Ecto neural progenitor cell (in vitro differentiated cells): ENCODE measurements around the gene RERE.
"Not testable (repeated sequence)": the region's sequence is repeated elsewhere in the genome, so short reads cannot be mapped to it uniquely, and the experiment has no call there.

ENCODE experiments used
- DNase-seq: peaks from one replicate; pipeline ENCODE4 v3.0.0-alpha.2; 2018; ENCODE audit warnings: low spot score

The RERE gene

GRCh38 chr1:8751984-8752383 is 65.5 kb downstream of the RERE start:
- no peak for DNase-seq

DNA sequence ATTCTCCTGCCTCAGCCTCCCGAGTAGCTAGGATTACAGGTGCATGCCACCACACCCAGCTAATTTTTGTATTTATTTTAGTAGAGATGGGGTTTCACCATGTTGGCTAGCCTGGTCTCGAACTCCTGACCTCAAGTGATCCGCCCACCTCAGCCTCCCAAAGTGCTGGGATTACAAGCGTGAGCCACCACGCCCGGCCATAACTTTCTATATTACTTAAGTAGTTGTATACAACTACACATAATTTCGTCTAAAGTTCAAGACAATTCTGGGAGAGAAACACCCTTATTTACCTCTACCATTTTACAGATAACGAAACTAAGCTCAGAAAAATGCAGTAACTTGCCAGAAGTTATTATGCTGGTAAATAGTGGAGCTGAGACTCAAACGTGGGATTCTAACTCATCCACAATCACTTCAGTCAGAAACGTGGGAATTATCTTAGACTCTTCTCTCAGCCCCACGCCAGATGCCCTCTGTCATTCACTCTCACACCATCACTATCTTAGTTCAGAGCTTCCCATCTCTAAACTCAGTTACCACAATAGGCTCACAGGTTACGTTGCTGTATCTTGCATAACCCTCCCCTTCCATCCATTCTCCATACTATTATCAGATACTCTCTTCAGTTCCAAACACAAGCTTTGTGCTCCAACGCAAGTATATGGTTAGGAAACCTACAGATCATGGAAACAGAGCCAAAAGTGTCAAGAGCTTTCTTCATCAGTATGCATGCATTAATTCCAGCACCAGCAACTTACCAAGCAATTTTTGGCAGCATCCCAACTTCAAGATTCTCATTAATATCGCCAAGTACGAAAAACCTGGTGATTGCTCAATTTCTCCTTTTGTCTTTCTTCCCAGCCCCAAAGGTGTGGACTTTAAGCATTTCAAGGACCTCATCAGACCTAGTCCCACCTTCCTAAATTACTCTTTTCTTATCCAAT is 69.3 kb downstream of the RERE start:
- no peak for DNase-seq

DNA sequence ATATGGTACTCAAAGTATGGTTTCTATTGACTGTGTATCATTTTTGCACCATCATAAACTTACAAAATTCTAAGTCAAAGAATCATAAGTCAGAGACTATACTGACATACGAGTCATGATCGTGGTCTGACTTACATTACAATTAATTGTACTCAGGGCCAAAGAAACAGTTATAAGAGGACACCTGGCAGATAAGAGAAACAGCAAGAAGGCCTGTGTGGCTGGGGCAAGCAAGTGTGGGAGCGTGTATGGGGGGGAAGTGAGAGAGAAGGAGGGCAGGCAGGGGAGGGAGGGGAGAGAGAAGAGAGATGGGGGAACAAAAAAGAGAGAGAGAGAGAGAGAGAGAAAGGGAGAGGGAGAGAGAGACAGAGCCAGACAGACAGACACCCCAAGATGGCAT is 70.9 kb downstream of the RERE start:
- no peak for DNase-seq

DNA sequence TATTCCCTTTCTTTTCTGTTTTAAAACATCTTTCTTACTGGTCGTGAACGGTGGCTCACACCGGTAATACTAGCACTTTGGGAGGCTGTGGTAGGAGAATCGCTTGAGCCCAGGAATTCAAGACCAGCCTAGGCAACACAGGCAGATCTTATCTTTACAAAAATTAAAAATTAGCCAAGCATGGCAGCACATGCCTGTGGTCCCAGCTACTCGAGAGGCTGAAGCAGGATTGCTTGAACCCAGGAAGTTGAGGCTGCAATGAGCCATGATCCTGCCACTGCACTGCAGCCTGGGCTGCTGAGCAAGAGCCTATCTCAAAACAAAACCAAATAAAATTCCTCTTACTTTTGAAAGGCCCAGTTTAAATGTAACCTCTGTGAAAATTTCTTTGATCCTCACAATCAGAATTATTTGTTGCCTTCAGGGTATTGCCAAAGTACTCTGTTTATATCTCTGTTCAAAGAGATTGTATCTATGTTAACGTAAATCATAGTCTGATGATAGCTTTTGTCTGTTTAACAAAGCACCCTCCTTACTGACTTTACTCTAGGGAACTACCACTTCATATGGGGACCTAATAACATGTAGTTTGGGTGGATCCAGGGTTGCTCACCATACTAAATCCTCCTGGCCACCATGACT is 71.6 kb downstream of the RERE start:
- DNase-seq = no peak

GRCh38 chr1:8745346-8745745 is 72.1 kb downstream of the RERE start:
- no peak for DNase-seq

- DNase-seq = no peak
These were observed 75.2 kb downstream of the RERE start for GRCh38 chr1:8742022-8742924.

DNA sequence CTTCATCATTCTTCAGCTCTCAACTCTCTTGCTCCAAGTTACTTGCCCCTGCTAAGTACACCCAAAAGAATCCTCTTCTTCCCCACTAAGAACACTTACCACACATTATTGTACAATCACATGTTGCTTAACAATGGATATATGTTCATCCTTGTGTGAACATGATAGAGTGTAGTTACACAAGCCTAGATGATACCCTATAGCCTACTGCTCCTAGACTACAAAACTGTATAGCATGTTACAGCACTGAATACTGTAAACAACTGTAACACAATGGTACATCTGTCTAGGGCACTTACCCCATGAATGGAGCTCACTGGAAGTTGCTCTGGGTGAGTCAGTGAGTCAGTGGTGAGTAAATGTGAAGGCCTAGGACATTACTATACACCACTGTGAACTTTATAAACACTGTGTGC is 77.4 kb downstream of the RERE start:
- DNase-seq = no peak

- DNase-seq = no peak
These were observed 78.1 kb downstream of the RERE start for GRCh38 chr1:8739377-8739776.

- no peak for DNase-seq
These were observed 80.5 kb downstream of the RERE start for GRCh38 chr1:8736927-8737326.

- DNase-seq = no peak
These were observed 84.0 kb downstream of the RERE start for GRCh38 chr1:8733484-8733883.

GRCh38 chr1:8731162-8731561 is 86.3 kb downstream of the RERE start:
- DNase-seq = no peak

DNA sequence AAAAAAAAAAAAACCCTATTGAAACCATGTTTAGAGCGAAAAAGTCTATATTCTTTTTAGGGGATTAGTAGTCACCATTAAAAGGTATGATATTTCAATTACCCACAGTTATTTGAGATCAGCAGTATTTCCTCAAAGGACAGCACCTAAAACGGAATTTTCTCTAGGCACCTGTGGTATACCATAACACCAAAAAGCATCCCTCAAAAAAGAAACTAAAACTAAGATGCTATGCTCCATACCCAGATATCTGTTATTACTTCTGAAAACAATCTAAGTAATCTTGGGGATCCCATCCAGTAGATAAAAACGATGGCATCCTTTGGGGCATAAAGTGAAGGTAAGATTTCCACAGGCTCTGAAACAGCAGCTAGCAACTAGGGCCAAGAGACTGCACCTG is 89.0 kb downstream of the RERE start:
- DNase-seq = no peak

DNA sequence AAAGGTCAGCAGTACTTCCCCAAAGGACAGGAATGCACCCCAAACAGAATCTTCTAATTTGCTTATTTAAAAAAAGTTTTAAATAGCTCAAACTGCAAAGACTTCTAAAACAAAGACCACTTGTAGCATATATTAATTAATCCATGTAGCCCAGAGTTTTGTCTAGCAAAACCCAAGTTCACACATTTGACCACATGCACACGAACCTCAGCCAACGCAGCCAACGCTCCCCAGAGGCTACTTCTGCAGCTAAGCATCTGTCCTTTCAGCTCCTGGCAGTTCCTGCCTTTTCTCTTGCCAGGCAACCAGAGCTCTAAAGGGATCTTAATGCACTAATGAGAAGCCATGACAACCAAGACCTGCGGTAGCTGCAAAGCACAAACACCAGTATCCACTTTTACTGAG is 89.6 kb downstream of the RERE start:
- no peak for DNase-seq

DNA sequence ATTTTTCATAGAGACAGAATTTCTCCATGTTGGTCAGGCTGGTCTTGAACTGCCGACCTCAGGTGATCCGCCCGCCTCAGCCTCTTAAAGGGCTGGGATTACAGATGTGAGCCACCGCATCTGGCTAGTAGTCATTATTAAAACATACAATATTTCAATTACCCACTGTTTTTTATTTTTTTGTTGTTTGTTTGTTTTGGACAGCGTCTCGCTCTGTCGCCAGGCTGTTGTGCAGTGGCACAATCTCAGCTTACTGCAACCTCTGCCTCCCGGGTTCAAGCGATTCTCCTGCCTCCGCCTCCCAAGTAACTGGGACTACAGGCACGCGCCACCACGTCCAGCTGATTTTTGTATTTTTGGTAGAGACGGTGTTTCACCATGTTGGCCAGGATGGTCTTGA is 90.1 kb downstream of the RERE start:
- not testable (repeated sequence) for DNase-seq

DNA sequence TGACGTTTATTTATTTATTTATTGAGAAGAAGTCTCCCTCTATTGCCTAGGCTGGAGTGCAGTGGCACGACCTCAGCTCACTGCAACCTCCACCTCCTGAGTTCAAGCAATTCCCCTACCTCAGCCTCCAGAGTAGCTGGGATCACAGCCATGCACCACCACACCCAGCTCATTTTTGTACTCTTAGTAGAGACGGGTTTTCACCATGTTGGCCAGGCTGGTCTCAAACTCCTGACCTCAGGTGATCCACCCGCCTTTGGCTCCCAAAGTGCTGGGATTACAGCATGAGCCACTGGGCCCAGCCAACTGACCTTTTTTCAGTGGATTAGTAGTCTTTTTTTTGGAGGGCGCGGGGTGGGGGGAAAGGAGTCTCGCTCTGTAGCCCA is 90.6 kb downstream of the RERE start:
- not testable (repeated sequence) for DNase-seq

DNA sequence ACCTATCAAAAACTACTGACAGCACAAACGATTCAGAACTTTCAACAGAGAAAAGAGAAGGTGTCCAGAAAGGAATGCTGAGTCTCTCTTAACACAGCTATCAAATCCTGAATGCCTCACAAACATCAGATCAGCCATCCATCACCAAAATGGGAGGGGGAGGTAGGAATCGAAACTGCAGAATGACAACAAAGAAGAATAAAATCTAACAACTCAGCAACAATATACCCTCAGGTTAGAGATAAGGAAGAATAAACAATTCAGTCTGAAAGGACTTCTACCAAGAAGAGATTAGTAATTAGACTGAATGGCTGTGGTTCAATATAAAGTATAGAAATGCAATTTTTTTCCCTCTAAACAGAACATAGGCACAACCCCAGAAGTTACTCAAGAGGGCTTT is 94.4 kb downstream of the RERE start:
- DNase-seq = no peak

- DNase-seq = no peak
These were observed 95.1 kb downstream of the RERE start for GRCh38 chr1:8722366-8722765.

DNA sequence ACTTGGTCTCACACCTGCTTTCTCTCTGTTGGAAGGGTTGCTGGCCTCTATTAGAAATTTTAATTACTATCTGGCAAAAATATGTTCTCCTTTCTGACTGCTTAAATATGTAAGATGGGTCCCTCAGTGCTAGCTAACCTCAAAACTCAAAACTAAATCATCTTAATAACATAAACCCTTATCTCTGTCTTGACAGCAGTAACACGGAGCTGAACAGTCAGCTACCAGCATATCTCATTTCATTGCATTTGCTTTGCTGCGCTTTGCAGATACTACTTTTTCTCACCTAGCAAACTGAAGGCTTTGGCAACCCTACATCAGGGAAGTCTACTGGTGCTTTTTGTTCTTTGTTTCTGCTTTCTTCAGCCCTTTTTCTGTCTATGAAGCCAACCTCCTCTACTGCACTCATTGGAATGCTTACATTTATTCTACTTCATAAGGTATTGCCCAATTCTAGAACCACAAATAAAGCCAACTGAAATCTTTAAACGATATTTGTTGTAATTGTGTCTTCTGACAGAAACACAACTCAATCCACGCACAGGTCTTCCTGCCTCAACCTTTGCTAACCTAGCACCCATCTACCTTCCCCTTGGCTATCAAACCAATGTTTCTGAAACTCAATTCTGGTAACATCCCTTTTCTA is 95.6 kb downstream of the RERE start:
- no peak for DNase-seq

- DNase-seq = no peak
These were observed 97.1 kb downstream of the RERE start for GRCh38 chr1:8720347-8720746.

- no peak for DNase-seq
These were observed 98.5 kb downstream of the RERE start for GRCh38 chr1:8718850-8719361.

DNA sequence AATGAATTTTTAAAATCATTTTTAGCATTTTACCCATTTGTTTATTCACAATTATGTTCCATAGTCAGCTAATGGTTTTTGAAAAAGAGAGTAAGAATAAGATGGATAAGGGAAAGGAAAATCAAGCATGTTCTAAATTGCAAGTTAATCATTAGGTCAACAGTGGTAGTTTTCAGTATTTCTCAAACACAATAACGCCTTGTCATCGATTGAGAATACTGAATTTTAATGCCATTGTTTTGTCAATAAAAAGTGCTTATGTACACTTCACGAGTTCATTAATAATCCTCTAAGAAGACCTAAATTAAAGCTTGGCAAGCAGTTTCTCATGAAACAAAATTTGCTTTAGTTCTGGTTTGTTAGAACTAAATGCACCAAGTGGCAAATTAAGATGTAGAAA is 100.3 kb downstream of the RERE start:
- DNase-seq = no peak

GRCh38 chr1:8716238-8716637 is 101.2 kb downstream of the RERE start:
- no peak for DNase-seq
